ENCODE measurements around the gene MCC. TPM values are rescaled to one million over a fixed set of nuclear protein-coding genes. Genes with fewer than 3 reads are reported as not detected.

Gene MCC
- total RNA-seq, 6 donors from 2014 or later = 12.1 to 67.1 (median 21.3) TPM

GRCh38 chr5:113177225-113177624 is 311.0 kb downstream of the MCC start:
- H3K9me3 ChIP-seq = no peaks in the 10 kb centered on the region
- ATAC-seq (ENCODE audit: low FRiP score in 2 of 2) (no peak), DNase-seq (no peak)
- H3K27me3 ChIP-seq = no peaks in the 10 kb centered on the region
- whole genome bisulfite sequencing, 2 donors = 82 to 92% methylated on average over 1 of the region's 1 CpG
- H3K36me3 ChIP-seq = no peaks in the 10 kb centered on the region
- H3K4me3 ChIP-seq = no peak overlapping the region
- no peak overlapping the region for H3K27ac ChIP-seq
- H3K4me1 ChIP-seq = peaks cover 9 to 11% (median 10%) of the 10 kb centered on the region in 4 donors
- TF ChIP-seq POLR2A (IDR thresholded peaks at IDR 0.05) (no peak), EP300 (IDR thresholded peaks at IDR 0.05) (no peak), POLR2AphosphoS5 (IDR thresholded peaks at IDR 0.05) (no peak)
- TF ChIP-seq, protein P1, sequence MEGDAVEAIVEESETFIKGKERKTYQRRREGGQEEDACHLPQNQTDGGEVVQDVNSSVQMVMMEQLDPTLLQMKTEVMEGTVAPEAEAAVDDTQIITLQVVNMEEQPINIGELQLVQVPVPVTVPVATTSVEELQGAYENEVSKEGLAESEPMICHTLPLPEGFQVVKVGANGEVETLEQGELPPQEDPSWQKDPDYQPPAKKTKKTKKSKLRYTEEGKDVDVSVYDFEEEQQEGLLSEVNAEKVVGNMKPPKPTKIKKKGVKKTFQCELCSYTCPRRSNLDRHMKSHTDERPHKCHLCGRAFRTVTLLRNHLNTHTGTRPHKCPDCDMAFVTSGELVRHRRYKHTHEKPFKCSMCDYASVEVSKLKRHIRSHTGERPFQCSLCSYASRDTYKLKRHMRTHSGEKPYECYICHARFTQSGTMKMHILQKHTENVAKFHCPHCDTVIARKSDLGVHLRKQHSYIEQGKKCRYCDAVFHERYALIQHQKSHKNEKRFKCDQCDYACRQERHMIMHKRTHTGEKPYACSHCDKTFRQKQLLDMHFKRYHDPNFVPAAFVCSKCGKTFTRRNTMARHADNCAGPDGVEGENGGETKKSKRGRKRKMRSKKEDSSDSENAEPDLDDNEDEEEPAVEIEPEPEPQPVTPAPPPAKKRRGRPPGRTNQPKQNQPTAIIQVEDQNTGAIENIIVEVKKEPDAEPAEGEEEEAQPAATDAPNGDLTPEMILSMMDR (IDR thresholded peaks at IDR 0.05) = no peak

- no peaks in the 10 kb centered on the region for H3K9me3 ChIP-seq
- no peak overlapping the region for H3K4me3 ChIP-seq
- WGBS, 2 donors = 87 to 89% methylated on average over 4 of the region's 4 CpGs
- no peak overlapping the region for H3K27ac ChIP-seq
- no peak for ATAC-seq (ENCODE audit: low FRiP score in 2 of 2)
- H3K36me3 ChIP-seq = no peaks in the 10 kb centered on the region
- no peaks in the 10 kb centered on the region for H3K27me3 ChIP-seq
- TF ChIP-seq POLR2A (IDR thresholded peaks at IDR 0.05) (no peak), POLR2AphosphoS5 (IDR thresholded peaks at IDR 0.05) (no peak), EP300 (IDR thresholded peaks at IDR 0.05) (no peak)
- TF ChIP-seq, protein P1 (IDR thresholded peaks at IDR 0.05) = no peak
- H3K4me1 ChIP-seq = peaks cover 9 to 11% (median 10%) of the 10 kb centered on the region in 4 donors
- no peak for DNase-seq
Observed at GRCh38 chr5:113176734-113177133, 311.5 kb downstream of the MCC start.

DNA sequence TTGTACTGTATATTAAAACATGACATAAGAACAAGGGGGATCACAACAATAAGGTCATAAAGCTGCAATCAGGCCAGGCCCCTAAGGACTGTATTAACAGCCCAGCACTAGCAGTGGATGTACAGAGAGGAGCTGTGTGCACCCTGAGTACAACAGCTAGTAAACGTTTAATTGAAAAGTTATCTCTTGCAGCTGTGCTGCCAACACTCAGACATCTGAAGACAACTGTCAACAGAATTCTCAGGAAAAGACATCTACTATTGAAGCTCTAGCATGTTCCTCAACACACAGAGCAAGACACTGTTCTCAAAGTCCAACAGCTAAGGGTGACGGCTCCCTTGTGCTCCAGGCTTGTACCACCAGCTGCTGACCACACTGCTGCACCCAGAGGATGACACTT is 312.1 kb downstream of the MCC start:
- no peak for DNase-seq
- ATAC-seq (ENCODE audit: low FRiP score in 2 of 2) = no peak

DNA sequence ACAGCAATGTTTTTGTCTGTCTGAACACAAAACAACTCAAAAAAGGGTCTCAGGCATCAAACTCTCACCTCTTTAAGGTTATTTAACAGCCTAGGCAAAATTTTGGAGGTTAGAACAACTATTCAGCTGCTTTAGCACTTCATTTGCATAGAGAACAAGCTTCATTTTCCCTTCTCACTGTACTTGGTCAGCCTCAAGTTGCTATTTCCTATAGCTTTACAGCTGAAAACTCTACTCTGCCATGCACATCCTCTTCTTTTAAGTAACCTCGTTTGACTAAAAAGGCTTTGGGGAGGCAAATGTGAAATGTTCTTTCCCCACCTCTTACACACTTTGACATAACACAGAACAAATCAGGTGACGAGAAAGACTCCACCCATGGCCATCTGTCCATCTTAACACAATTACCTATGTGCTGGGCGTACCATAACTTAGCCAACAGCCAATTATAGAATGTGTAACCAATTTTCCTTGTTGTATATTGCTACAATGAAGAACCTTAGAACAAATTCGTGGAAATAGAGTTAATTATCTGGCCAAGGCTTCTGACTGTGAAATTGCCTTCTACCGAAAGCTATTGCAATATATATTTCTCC is 315.9 kb downstream of the MCC start:
- H3K27ac ChIP-seq = no peak overlapping the region
- no peaks in the 10 kb centered on the region for H3K27me3 ChIP-seq
- TF ChIP-seq EP300 (IDR thresholded peaks at IDR 0.05) = no peak
- TF ChIP-seq POLR2A (IDR thresholded peaks at IDR 0.05) = no peak
- TF ChIP-seq, protein P1 (IDR thresholded peaks at IDR 0.05) = no peak
- TF ChIP-seq POLR2AphosphoS5 (IDR thresholded peaks at IDR 0.05) = no peak
- H3K36me3 ChIP-seq = no peaks in the 10 kb centered on the region
- H3K4me1 ChIP-seq = peaks cover 6 to 18% (median 7%) of the 10 kb centered on the region in 4 donors
- no peak for DNase-seq
- 80 to 84% methylated on average over 5 of the region's 5 CpGs for WGBS, 2 donors
- no peak for ATAC-seq (ENCODE audit: low FRiP score in 2 of 2)
- no peak overlapping the region for H3K4me3 ChIP-seq
- no peaks in the 10 kb centered on the region for H3K9me3 ChIP-seq

More for the DNA sequence above, 312.1 kb downstream of the MCC start:
- H3K4me3 ChIP-seq = no peak overlapping the region
- TF ChIP-seq, protein P1 (IDR thresholded peaks at IDR 0.05) = no peak
- H3K27me3 ChIP-seq = no peaks in the 10 kb centered on the region
- H3K36me3 ChIP-seq = no peaks in the 10 kb centered on the region
- peaks cover 9 to 11% (median 10%) of the 10 kb centered on the region in 4 donors for H3K4me1 ChIP-seq
- H3K9me3 ChIP-seq = no peaks in the 10 kb centered on the region
- WGBS, 2 donors = 78 to 92% methylated on average over 2 of the region's 2 CpGs
- no peak overlapping the region for H3K27ac ChIP-seq

DNA sequence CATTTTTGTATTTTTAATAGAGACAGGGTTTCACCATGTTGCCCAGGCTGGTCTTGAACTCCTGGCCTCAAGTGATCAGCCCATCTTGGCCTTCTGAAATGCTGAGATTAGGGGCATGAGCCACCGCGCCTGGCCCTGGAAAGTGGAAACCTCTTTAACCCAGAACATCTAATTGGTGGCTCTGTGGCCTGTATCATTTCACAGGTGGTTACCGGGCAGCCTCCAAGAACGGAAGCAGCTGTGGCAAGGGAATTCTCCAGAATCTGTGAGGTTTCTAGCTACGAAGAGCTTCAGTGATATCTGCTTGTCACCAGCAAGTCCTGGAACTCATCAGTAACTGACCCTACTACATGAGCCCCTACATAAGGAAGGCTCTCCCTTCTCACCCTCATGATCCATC is 316.7 kb downstream of the MCC start:
- Histone ChIP-seq H3K36me3 (no peaks in the 10 kb centered on the region), H3K27ac (no peak overlapping the region), H3K9me3 (no peaks in the 10 kb centered on the region), H3K4me1 (peaks cover 6 to 18% (median 7%) of the 10 kb centered on the region in 4 donors), H3K4me3 (no peak overlapping the region), H3K27me3 (no peaks in the 10 kb centered on the region)
- DNase-seq (no peak), ATAC-seq (ENCODE audit: low FRiP score in 2 of 2) (no peak)
- TF ChIP-seq POLR2A (IDR thresholded peaks at IDR 0.05) (no peak), EP300 (IDR thresholded peaks at IDR 0.05) (no peak), POLR2AphosphoS5 (IDR thresholded peaks at IDR 0.05) (no peak)
- TF ChIP-seq, protein P1 (IDR thresholded peaks at IDR 0.05) = no peak
- 94 to 98% methylated on average over 3 to 5 of the region's 5 CpGs for WGBS, 2 donors

Data from upper lobe of left lung (tissue), 6 donors.